GM18499 (cell line): ENCODE results near the gene DAD1.
"Not testable (repeated sequence)": the region's sequence is repeated elsewhere in the genome, so short reads cannot be mapped to it uniquely, and the experiment has no call there.

Source experiments
- ATAC-seq: cut with Tn5 transposase; IDR thresholded peaks from one replicate; pipeline ENCODE4 v1.9.1; 2021; ENCODE audit warnings: moderate number of reproducible peaks; ENCODE audit not compliant: insufficient read depth, unreplicated experiment

DAD1 gene

GRCh38 chr14:22570132-22570949, 18.7 kb downstream of the DAD1 start:
- ATAC-seq, result peak; percentile 45

GRCh38 chr14:22569737-22570131, 19.3 kb downstream of the DAD1 start:
- no peak for ATAC-seq

- ATAC-seq, result no peak
Measured at GRCh38 chr14:22569106-22569736, 19.8 kb downstream of the DAD1 start.

GRCh38 chr14:22567437-22567836, 21.6 kb downstream of the DAD1 start:
- ATAC-seq, result no peak

- no peak for ATAC-seq
Measured at GRCh38 chr14:22566845-22567244, 22.2 kb downstream of the DAD1 start.

- not testable (repeated sequence) for ATAC-seq
Measured at GRCh38 chr14:22566266-22566665, 22.8 kb downstream of the DAD1 start.

- ATAC-seq, result no peak
Measured at GRCh38 chr14:22565391-22565945, 23.6 kb downstream of the DAD1 start.

GRCh38 chr14:22564463-22564862, 24.6 kb downstream of the DAD1 start:
- no peak for ATAC-seq

GRCh38 chr14:22563987-22564386, 25.0 kb downstream of the DAD1 start:
- ATAC-seq, result no peak

GRCh38 chr14:22561661-22562579, 27.1 kb downstream of the DAD1 start:
- ATAC-seq, result no peak

GRCh38 chr14:22561366-22561660, 27.7 kb downstream of the DAD1 start:
- ATAC-seq, result no peak

- no peak for ATAC-seq
Measured at GRCh38 chr14:22560662-22561365, 28.2 kb downstream of the DAD1 start.

GRCh38 chr14:22559041-22559440, 30.0 kb downstream of the DAD1 start:
- no peak for ATAC-seq

- no peak for ATAC-seq
Measured at GRCh38 chr14:22558221-22558913, 30.7 kb downstream of the DAD1 start.

- no peak for ATAC-seq
Measured at GRCh38 chr14:22557846-22558220, 31.2 kb downstream of the DAD1 start.

- no peak for ATAC-seq
Measured at GRCh38 chr14:22556990-22557623, 31.9 kb downstream of the DAD1 start.

GRCh38 chr14:22556021-22556989, 32.7 kb downstream of the DAD1 start:
- peak; percentile 48 for ATAC-seq
